GM18511 (cell line): ENCODE measurements around the gene PITPNC1.
A peak's percentile ranks its signal among the peaks of the same experiment; 100 is the strongest.
"Not testable (repeated sequence)": the region's sequence is repeated elsewhere in the genome, so short reads cannot be mapped to it uniquely, and the experiment has no call there.

Experiments
- ATAC-seq: cut with Tn5 transposase; IDR thresholded peaks from one replicate; pipeline ENCODE4 v1.9.1; 2021; ENCODE audit warnings: mild to moderate bottlenecking, moderate library complexity; ENCODE audit not compliant: unreplicated experiment

PITPNC1 gene

DNA sequence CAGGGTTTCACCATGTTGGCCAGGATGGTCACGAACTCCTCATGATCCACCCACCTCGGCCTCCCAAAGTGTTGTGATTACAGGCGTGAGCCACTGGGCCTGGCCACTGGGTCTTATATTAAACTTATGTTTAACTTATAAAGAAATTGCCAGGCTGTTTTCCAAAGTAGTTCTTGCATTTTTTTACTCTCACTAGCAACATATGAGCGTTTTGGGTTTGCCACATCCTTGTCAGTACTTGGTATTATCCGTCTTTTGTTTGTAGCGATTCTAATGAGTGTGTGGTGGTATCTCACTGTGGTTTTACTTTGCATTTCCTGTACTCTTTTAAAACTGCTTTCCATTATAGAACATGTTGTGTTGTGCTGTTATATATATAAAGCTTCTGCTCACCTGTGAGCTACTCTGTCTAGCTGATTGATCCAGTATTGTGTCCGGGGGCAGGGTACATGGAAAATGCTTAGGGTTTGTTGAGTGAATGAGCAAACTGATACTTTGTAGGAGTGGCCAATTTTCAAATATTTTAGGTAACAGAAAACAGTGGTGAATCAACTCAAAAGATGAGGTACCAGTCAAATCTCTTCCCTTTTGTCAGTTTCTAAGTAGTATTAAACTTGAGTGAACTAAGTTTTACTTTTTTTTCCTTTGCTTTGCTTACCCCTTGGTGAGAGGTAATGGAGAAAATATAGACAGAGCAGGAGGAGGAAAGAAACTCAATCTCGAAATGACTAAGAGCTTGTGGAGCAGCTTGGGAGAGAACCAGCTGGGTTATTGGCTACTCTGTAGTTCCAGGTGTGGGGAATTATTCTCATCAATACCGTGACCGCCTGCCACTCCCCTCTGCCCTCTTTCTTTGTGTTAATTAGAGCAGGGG lies 75.8 kb downstream of the PITPNC1 start:
- ATAC-seq, result no peak

DNA sequence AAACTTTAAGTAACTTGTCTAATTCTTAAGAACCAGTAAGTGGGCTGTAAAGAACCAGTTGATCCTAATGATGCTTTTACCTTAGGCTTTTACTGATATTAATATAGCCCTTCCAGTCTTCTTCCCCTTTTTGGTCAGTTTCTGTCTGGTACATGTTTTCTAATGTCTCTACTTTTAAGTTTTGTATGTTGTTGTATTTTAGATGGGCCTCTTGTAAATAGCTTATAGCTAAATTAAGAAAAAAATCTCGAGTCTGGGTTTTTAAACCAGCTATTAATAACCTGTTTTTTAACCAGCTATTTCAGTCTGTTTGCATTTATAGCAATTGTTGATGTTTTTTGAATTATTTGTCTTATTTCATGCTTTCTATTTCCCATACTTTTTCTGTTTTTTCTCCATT lies 79.0 kb downstream of the PITPNC1 start:
- ATAC-seq, result no peak

DNA sequence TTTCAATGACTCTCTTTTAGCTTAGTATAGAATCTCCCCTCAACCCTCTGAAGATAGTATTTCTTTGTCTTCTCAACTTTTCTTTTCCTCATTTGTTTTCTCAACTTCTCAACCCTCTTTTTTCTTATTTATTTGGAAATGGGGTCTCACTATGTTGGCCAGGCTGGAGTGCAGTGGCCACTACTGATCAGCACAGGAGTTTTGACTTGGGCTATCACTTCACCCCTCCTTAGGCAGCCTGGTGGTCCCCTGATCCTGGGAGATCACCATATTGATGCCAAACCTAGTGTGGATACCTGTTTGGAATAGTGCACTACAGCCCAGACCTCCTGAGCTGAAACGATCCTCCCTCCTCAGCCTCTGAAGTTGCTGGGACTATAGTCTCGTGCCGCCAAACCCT lies 79.8 kb downstream of the PITPNC1 start:
- no peak for ATAC-seq

DNA sequence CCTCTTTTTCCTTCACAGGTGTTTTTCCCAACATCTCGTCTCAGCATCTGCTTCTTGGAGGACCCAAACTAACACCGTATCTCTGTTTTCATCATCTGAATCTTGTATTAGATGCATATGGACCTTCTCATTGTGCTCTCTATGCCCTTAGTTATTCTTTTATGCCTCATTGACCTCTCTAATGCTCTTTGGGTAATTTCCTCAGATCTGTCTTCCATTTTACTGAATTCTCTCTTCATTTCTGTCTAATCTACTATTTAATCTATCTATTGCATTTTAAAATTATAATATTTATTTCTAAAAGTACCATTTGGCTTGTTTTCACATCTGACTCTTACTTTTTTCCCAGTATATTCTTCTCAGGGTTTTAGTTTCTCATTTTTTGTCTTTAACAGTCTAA lies 81.1 kb downstream of the PITPNC1 start:
- ATAC-seq, result no peak

DNA sequence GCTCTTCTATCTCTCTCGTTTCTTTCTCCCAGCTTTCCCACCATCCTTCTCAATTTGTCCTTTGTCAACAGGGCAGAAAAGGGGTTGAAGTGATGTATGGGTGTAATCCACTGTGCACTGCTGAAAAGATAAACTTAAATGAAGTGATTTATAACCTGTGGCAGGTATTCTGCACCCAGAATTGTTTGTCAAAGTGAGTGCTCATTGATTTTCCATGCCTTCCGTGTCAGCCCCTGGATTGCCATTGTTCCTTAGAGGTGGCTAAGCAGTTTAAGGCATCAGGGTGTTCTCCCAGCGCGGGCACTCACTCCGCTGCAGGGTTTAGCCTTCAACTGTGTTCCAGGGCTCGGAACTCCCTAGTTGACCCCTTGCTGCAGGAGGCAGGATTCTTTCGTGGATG lies 82.9 kb downstream of the PITPNC1 start:
- no peak for ATAC-seq

DNA sequence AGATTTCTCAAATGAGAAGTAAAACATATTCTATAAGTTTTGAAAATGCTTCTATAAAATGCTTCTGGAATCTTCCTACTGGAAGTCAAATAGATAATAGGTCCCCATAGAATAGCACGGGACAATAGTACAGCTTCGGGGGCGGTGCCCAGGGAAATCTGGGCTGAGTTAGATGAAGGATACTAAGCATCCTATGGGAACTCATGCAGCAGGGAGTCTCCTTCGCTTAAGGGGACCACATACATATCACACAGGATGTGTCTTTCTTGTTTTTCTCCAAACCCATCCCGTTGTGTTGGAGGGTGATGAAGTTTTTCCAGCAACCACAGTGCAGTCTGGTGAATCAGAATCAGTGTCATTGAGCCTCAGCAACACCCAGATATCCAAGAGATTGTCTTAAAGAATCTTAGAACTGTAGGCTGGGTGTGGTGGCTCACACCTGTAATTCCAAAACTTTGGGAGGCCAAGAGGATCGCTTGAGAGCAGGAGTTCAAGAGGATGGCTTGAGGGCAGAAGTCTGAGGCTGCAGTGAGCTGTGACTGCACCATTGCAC lies 84.2 kb downstream of the PITPNC1 start:
- ATAC-seq, result no peak

DNA sequence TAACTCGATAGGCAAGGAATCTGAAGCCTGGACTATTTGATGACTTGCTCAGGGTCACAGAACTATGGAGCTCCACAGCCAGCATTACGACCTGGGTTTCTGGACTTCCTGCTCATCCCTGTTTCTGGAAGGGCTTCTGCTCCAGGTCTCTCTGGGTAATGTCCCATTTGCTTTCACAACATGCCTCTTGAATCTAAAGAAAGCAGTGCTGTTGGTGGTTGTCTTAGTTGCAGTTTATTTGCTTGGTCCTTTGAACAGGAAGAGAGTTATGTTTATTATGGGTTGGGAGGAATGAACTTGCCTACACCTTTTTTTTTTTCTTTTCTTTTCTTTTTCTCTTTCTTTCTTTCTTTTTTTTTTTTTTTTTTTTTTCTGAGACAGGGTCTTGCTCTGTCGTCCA lies 84.8 kb downstream of the PITPNC1 start:
- no peak for ATAC-seq

DNA sequence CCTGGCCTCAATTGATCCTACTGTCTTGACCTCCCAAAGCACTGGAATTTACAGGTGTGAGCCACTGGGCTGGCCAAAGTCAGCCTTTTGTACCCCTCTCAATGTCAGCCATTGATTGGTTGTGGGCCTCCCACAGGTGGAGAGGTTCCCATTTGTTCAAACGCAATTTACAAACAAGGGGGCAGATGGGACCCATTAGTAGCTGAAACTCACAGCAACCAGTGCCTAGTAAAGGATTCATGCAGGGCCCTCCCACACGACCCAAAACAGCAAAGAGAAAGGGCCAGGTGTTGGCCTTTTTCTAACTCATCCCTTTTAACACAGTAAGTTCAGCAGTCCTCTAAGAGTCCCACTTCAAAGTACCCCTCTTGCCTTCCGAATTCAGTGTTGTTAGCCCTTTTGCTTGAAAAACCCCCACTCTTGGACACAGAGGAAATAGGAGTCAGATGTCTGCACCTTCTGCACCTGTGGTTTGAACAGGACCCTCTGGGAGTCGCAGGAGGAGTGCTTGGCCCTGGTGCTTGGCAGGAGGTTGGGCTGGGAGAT lies 89.2 kb downstream of the PITPNC1 start:
- ATAC-seq, result no peak

DNA sequence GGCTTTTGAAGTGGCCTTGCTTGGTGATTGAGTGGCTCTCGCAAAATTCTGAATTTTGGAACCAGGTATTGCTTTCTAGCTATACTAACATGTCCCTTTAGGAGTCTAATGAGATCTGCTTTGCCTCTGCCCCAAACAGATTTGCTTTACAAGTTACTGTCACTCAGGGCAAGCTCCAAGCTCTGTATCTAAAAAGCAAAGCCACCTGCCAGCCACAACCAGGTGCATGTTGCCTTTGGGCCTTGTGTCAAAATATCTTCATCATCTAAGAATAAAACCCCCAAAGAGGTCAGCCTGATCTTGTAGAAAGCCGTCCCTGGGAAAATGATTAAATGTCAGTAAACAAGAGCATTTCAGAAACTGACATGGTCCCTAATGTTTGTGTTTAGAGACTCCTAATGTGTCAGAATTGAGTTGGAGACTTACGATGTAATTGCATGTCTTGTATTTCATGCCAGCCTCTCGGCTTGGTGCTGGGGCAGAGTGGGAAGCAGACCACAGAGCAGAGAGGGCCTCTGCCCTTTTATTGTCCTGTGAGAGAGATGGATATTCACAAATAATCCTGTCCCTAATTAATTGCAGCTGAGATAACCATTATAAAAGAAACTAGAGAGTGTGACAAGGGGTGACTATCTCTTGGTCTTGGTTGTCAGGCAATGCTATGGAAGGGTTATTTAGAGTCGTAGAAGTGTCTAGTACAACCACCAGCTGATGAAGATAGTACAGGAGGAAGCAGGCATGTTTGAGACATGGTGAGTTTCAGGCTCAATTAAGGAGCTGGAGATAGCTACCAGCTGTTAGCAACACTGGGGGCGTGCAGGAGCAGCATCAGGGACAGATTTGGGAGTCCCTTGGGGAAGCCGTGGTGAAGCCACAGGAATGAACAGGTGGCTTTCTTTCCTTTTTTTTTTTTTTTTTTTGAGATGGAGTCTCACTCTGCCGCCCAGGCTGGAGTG lies 90.7 kb downstream of the PITPNC1 start:
- ATAC-seq, result no peak

DNA sequence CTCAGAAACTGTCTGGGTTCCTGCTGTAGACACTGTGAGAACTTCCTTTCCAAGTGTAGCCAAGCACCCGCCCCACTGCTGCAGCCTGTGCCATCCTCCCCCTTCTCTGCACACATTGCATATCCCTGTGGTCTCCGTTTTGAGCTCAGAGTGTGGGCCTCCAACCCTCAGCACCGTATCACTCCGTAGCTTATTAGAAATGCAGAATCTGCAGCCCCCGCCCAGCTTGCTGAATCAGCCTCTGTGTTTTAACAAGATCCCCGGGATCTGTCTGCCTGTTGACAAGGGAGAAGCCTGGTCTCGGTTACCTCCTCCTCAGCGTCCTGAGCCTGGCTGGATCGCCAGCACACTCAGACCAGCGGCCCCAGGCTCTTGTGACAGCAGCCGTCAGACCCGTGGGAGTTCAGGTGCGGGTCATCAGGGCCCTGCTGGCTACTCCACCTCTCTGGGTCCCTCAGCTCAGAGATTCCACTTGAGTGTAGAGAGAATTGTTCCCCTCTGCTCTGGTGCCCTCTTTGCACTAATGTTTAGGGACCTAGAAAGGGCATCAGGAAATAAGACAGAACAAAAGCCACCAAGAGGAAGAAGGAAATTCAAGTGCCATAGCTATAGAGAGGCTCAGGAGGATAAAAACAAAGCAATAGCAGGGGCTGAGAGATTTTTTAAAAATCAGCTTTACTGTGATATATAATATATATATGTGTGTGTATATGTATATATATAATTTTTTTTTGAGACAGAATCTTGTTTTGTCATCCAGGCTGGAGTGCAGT lies 92.3 kb downstream of the PITPNC1 start:
- no peak for ATAC-seq

DNA sequence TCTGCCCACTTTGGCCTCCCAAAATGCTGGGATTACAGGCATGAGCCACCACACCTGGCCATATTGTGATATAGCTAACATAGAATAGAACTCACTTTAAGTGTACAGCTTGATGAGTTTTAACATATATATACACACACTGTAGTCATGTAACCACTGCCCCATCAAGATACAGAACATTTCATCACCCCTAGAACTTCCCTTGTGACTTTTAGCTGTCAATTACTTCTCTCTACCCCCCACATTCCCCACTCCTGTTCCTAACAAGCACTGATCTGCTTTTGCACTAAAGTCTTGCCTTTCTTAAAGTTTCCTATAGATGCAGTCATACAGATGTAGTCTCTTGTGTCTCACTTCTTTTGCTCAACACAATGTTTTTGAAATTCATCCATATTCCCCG lies 93.1 kb downstream of the PITPNC1 start:
- no peak for ATAC-seq

DNA sequence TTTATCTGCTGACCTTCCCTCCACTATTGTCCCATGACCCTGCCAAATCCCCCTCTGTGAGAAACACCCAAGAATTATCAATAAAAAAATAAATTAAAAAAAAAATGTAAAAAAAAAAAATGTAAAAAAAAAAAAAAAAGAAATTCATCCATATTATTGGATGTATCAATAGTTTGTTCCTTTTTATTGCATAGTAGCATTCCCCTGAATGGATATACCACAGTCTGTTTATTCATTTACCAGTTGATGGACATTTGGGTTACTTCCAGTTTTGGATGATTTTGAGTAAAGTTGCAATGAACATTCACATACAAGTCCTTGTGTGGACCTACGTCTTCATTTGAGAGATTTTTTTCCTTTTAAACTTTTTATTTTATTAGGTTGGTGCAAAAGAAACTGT lies 94.0 kb downstream of the PITPNC1 start:
- no peak for ATAC-seq

DNA sequence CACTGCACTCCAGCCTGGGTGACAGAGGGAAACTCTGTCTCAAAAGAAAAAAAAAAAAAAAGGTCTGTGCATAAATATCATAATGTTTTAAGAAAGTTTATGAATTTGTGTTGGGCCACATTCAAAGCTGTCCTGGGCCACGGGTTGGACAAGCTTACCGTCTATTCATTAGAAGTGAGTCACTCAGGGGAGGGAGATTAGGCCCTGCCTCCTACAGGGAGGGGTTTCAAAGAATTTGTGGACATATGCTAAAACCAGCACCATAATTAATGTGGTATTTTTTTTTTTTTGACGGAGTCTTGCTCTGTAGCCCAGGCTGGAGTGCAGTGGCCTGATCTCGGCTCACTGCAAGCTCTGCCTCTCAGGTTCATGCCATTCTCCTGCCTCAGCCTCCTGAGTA lies 95.5 kb downstream of the PITPNC1 start:
- ATAC-seq, result not testable (repeated sequence)

DNA sequence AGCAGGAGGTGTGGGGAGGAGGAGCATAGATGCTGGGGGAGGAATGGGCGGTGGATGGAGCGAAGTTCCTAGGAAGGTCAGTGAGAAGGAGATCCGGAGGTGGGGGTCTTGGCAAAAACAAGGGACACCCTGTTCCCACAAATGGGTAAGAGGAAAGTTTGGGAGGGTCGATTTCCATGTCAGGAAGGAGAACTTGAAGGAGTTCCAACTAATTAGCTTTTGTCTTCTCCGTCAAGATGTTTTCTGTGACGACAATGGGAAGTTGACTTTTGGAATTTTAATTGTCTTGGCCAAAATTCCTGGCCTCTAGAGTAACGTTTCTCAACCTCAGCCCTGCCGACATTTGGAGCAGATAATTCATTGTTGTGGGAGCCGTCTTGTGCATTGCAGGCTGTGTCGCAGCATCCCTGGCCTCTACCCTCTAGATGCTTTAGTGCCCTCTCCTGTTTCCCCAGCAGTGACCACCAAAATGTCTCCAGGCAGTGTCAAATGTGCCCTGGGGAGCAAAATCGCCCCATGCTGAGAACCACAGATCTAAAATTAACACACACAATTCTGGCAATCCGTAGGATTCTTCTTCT lies 97.1 kb downstream of the PITPNC1 start:
- no peak for ATAC-seq

DNA sequence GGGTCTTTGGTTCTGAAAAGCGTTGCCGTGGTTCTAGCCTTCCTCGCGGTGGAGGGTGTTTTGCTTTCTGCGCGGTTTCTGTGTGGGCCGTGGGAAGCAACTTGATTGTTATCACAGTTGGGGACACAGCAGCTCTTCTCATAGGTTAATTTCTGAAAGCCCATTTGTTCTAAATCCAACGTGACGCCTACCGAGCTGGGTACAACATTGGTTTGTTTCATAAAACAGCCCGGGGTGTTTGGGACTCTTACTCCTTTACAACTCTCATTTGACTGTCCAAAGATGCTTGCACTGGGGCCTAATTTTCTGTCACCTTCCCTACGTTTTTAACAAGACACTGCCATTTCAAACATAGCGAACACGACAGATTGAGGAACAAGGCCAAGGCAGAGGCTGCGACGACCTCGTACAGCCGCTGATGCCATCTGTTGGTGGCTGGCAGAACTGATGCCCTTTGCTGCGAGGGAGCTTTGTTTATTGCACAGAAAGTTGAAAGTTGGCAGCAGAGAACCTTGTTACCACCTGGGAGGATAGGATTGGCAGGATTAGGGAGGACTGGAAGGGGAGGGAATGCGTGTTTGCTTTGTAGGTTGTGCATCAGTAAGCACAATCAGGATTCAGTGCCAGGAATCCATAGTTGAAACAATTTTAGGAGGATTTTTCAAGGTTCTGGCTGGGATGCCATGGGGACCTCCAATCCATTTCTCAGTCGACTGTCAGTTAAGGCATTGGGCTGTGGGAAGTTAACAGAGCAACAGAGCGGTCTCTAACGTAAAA lies 98.3 kb downstream of the PITPNC1 start:
- ATAC-seq, result peak; percentile 72

DNA sequence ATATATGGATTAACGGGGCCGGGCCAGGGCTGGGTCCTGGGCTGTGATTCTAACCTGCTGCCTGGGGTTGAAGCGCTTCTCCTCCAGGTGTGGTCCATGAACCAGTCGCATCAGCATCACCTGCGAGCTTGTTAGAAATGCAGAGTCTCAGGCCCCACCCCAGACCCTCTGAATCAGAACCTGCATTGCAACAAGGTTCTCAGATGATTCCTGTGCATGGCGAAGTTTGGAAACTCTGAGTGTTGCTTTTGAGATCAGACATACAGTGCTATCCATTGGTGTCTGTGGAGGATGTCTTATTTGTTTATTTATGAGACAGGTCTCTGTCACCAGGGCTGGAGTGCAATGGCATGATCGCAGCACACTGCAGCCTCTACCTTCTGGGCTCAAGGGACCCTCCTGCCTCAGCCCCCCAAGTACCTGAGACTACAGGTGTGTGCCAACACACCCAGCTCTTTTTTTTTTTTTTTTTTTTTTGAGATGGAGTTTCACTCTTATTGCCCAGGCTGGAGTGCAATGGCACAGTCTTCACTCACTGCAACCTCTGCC lies 99.8 kb downstream of the PITPNC1 start:
- ATAC-seq, result no peak

DNA sequence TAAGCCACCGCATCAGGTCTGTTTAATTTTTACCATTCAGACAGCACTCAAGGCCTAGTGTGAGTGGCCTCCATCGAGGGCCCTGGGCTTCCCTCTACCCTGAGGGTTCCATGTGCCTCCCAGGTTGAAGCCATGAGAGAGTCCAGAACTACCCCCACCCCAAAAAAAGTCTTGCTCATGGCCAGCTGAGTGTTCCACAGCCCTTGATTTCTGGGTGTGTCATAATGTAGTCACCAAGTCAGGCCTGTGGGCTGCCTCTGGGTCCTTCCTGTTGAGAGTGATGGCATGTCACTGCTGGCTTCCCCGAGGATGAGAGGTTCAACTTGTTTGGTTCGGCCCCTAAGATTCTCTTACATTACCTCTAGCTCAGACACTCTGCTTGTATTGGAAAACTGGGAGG lies 100.6 kb downstream of the PITPNC1 start:
- no peak for ATAC-seq

DNA sequence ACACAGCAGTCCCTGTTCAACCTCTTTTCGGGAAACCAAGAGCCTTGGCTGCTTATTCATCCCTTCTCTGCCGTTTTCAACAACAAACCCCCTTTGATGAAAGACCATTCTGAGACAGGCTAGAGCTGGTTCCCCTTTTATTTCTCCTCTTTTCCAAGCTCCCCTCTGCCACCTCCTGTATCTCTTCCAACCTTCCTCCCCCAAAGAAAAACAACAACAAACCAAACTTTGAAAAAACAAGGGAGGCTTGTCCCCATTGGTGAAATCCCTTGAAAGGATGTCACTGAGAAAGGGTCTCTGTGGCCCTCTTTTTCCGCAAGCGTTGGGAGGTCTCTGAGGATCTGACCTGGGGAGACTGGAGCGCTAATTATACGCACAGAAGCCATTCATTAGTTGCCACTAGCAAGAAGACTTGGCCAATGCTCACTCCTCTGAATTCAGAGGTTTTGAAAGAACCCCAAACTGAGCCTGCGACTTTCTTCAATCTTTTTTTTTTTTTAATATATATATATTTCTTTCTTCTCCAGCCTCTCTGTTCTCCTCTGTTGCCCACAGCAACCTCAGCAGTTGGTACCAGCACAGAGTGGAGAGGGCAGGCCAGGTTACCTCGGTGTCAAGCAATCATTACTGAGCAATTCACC lies 101.4 kb downstream of the PITPNC1 start:
- no peak for ATAC-seq

DNA sequence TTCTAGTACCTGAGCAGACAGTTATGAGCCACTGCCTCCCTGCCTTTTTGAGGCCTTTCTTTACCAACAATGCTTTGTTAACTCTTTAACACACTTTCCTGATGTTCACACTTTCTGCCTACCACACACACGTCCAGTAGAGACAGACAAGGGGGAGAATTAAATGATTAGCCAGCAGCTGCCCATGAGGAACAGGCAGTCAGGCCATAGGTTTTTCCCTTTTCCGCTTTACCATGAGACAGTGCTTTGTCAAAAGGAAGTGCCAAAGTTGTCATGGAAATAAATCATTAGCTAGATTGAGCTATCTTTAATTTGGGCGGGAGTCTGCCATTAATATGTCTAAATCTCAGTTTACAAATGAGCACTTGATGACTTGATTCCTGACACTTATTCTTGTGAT lies 102.1 kb downstream of the PITPNC1 start:
- no peak for ATAC-seq
